RWPE1 (cell line): Measurements from ENCODE around the gene TMEM229B.

Experiments used
- CTCF ChIA-PET: fragments of 350-600 bp; sonication (Branson Sonifier 250); formaldehyde crosslinking; extraction: SDS; loops from one replicate; lab custom pipeline; 2021; lab: Yijun Ruan, JAX
- POLR2A ChIA-PET: fragments of 400-600 bp; formaldehyde crosslinking; extraction: SDS; loops from one replicate; lab custom pipeline; 2020; ENCODE audit warnings: antibody characterized with exemption; ENCODE audit not compliant: low non-redundant PET; lab: Yijun Ruan, JAX
- DNase-seq: peaks from one replicate; pipeline ENCODE4 v3.0.0; 2012; ENCODE audit warnings: low spot score
- H3K27ac ChIP-seq: fragments of 450-650 bp; 2 replicates; pipeline ENCODE4 v1.5.1; 2017
- CTCF ChIP-seq: fragments of 450-650 bp; conservative IDR thresholded peaks from 2 replicates; pipeline ENCODE4 v1.5.1; 2017; ENCODE audit warnings: low read depth, mild to moderate bottlenecking

The TMEM229B gene

GRCh38 chr14:67493092-67493717 lies 4.7 kb upstream of the TMEM229B start:
- POLR2A ChIA-PET, result no interaction called here
- no peak overlapping the region for H3K27ac ChIP-seq
- no peak for DNase-seq
- CTCF ChIA-PET, result no interaction called here
- TF ChIP-seq CTCF, result no peak

DNA sequence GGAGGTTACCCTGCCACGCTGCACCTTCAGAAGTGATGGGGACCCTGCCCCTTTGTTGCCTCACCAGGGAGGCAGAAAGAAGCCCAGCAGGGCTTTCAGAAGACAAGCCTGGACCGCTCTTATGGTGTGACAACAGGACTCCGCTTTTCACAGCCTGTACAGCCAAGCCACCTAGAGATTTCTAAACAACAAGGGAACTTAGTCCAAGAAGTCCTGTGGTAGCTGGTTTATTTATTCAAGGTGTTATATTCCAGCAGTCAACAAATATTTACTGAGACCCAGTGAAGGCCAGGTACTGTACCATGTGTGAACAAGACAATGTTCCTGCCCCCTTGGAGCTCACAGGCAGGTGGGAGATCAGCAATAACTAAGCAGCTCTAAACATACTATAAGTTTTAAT lies 4.0 kb upstream of the TMEM229B start:
- CTCF ChIA-PET, result no interaction called here
- no peak for TF ChIP-seq CTCF
- POLR2A ChIA-PET, result no interaction called here
- H3K27ac ChIP-seq, result no peak overlapping the region
- DNase-seq, result no peak

GRCh38 chr14:67491741-67492507 lies 3.4 kb upstream of the TMEM229B start:
- POLR2A ChIA-PET, result no interaction called here
- no peak overlapping the region for H3K27ac ChIP-seq
- TF ChIP-seq CTCF, result no peak
- no peak for DNase-seq
- CTCF ChIA-PET, result interaction anchor here (0.6 kb wide), 1 partner anchor 80 kb away, joined by 3 read pairs; no protein-coding TSS in a partner anchor

GRCh38 chr14:67491285-67491684 lies 2.8 kb upstream of the TMEM229B start:
- no peak for TF ChIP-seq CTCF
- ChIA-PET CTCF (interaction anchor here (0.6 kb wide), 1 partner anchor 80 kb away, joined by 3 read pairs; no protein-coding TSS in a partner anchor), POLR2A (no interaction called here)
- H3K27ac ChIP-seq, result no peak overlapping the region
- DNase-seq, result no peak

DNA sequence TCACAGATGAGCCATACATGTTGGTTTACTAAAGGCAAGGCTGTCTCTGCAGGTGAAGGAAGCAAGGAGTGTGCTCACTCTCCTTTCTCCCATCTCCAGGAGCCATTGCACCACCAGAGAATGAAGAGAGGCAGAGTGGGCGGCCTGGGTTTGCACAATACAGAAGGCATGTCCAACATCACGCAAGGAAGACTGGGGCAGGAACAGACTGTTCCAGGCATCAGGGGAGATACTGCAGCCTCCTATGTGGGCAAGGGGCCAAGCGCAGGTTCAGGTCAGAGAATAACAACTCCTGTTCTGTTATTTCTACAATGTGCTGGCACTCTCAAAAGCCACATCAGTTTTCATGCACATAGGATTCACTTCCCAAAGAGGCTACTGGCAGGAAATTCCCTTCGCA lies 1.7 kb upstream of the TMEM229B start:
- no peak for DNase-seq
- no peak overlapping the region for H3K27ac ChIP-seq
- no peak for TF ChIP-seq CTCF
- ChIA-PET CTCF (no interaction called here), POLR2A (no interaction called here)

DNA sequence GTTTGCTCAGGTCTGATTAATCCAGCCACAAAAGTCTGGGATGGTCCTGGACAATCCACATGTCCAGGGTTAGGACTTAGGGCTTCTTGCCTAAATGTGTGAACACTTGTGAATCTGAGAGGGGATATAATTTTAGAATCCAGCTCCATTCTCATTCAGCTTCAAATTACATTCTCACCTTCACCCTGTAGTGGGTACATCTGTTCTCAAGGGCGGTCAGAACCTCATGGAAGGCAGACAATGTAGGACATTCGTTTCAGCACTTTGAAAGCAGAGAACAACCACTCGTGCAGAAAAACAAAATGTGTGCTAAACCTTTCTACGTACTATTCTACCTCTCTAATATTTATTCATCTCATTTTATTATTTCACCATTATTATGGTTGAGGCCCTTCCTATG lies 1.2 kb downstream of the TMEM229B start:
- H3K27ac ChIP-seq, result no peak overlapping the region
- no peak for DNase-seq
- CTCF ChIA-PET, result no interaction called here
- POLR2A ChIA-PET, result no interaction called here
- TF ChIP-seq CTCF, result no peak
